ENCODE results near the gene SLC8A3. TPM values are rescaled to one million over a fixed set of nuclear protein-coding genes. Genes with fewer than 3 reads are reported as not detected.

The SLC8A3 gene
- total and polyA plus RNA-seq, 2 of the 13 experiments (the other 11 are each of a cell fraction or from before 2014, with no cell fraction given), result 0.01 to 0.02 TPM

DNA sequence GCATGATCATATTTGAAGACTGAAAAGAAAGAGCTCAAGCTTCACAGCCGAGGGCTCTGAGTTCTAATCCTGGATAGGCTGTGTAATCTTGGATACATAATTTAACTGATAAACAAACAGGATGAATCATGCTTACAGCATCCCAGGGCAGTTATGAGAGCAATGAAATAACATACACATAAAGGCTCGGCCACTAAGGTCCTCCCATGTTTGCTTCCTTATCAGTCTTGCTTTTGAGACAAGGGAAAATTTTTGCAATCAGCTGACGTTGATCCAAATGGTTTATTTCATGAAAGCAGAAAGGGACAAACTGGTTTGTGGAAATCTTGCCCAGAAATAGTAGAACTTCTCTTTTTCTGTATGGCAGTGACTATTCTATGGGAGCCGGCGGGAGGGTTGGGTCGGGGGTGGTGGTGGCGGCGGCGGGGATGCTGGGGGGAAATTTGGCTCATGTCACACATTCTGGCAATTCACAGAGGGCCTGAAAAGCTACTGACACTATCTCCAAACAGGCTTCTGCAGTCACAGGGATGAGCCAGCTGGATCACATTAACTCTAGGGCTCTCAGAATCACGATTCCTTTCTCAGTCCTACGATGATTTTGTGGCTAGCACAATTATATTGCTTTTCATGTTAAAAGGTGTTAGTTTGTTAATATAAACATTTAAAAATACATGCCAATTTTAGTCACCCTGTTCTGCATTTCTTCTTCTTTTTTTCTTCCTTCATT is 124.5 kb downstream of the SLC8A3 start:
- no peak overlapping the region for H3K4me2 ChIP-seq (ENCODE audit: low read depth, low read length)
- H4K20me1 ChIP-seq (ENCODE audit: insufficient read depth, low read length), result no peaks in the 10 kb centered on the region
- intact Hi-C loops (cut with micrococcal nuclease; ENCODE audit: unreplicated experiment) (no loop called here), in situ Hi-C loops (cut with HindIII; ENCODE audit: extremely low pct_ligation_motif_present, low pct_unique_long_range_greater_than_20kb) (no loop called here)
- no peaks in the 10 kb centered on the region for H3K9me3 ChIP-seq (ENCODE audit: low read length)
- TF ChIP-seq ONECUT2 (CRISPR knock-in tag; IDR thresholded peaks at IDR 0.05) (no peak), YEATS2 (CRISPR knock-in tag; IDR thresholded peaks at IDR 0.05; ENCODE audit: borderline replicate concordance) (no peak), ZFP36L1 (CRISPR knock-in tag; IDR thresholded peaks at IDR 0.05) (no peak)
- TF ChIP-seq, protein P1, sequence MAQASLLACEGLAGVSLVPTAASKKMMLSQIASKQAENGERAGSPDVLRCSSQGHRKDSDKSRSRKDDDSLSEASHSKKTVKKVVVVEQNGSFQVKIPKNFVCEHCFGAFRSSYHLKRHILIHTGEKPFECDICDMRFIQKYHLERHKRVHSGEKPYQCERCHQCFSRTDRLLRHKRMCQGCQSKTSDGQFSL (CRISPR knock-in tag; IDR thresholded peaks at IDR 0.05), result no peak
- TF ChIP-seq, protein P2, sequence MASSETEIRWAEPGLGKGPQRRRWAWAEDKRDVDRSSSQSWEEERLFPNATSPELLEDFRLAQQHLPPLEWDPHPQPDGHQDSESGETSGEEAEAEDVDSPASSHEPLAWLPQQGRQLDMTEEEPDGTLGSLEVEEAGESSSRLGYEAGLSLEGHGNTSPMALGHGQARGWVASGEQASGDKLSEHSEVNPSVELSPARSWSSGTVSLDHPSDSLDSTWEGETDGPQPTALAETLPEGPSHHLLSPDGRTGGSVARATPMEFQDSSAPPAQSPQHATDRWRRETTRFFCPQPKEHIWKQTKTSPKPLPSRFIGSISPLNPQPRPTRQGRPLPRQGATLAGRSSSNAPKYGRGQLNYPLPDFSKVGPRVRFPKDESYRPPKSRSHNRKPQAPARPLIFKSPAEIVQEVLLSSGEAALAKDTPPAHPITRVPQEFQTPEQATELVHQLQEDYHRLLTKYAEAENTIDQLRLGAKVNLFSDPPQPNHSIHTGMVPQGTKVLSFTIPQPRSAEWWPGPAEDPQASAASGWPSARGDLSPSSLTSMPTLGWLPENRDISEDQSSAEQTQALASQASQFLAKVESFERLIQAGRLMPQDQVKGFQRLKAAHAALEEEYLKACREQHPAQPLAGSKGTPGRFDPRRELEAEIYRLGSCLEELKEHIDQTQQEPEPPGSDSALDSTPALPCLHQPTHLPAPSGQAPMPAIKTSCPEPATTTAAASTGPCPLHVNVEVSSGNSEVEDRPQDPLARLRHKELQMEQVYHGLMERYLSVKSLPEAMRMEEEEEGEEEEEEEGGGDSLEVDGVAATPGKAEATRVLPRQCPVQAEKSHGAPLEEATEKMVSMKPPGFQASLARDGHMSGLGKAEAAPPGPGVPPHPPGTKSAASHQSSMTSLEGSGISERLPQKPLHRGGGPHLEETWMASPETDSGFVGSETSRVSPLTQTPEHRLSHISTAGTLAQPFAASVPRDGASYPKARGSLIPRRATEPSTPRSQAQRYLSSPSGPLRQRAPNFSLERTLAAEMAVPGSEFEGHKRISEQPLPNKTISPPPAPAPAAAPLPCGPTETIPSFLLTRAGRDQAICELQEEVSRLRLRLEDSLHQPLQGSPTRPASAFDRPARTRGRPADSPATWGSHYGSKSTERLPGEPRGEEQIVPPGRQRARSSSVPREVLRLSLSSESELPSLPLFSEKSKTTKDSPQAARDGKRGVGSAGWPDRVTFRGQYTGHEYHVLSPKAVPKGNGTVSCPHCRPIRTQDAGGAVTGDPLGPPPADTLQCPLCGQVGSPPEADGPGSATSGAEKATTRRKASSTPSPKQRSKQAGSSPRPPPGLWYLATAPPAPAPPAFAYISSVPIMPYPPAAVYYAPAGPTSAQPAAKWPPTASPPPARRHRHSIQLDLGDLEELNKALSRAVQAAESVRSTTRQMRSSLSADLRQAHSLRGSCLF (CRISPR knock-in tag; IDR thresholded peaks at IDR 0.05; ENCODE audit: borderline replicate concordance), result no peak
- no peaks in the 10 kb centered on the region for H3K79me2 ChIP-seq (ENCODE audit: insufficient read depth, low read length)
- H3K4me1 ChIP-seq (ENCODE audit: insufficient read depth, low read length), result peaks cover 14% of the 10 kb centered on the region
- POLR2A ChIA-PET, result interaction anchor here (1.1 kb wide), 1 partner anchor 16 kb away, joined by 5 read pairs; no protein-coding TSS in a partner anchor
- DNase-seq (ENCODE audit: low spot score) (no peak), FAIRE-seq (no peak), ATAC-seq (no peak)
- H3K27ac ChIP-seq (ENCODE audit: extremely low read length, insufficient read depth, low read length), result no peak overlapping the region
- CTCF ChIA-PET (ENCODE audit: low intra/inter-chr PET ratio, low total read pairs), result no interaction called here
- no peak overlapping the region for H3K9ac ChIP-seq (ENCODE audit: insufficient read depth, low read depth, low read length)
- H3K27me3 ChIP-seq (ENCODE audit: control insufficient read depth in 1 of 2, insufficient read depth in 2 of 2, low read length in 2 of 2), result peaks cover 0 to 5% of the 10 kb centered on the region in 2 experiments; a peak in 1 of 5 replicates
- no peaks in the 10 kb centered on the region; a peak in 1 of 5 replicates for H3K36me3 ChIP-seq (replicated peaks in 1 of 2; ENCODE audit: control insufficient read depth in 1 of 2, insufficient read depth in 2 of 2, low read length in 2 of 2)
- no peak overlapping the region for H2AFZ ChIP-seq (ENCODE audit: low read length)
- H3K4me3 ChIP-seq (replicated peaks in 1 of 3; ENCODE audit: insufficient read depth in 1 of 3, low read depth in 2 of 3, low read length in 3 of 3), result no peak overlapping the region
- BruUV-seq (replicated peaks), result no TSS peak
- 46% methylated on average over 7 of the region's 11 CpGs for WGBS (ENCODE audit: low lambda C conversion rate)
